Mesothelial cell of epicardium (in vitro differentiated cells): ENCODE measurements around the gene PHTF1. TPM values are rescaled to one million over a fixed set of nuclear protein-coding genes. Genes with fewer than 3 reads are reported as not detected.
A peak's percentile ranks its signal among the peaks of the same experiment; 100 is the strongest.
"Not testable (repeated sequence)": the region's sequence is repeated elsewhere in the genome, so short reads cannot be mapped to it uniquely, and the experiment has no call there.

Experiments used
- DNase-seq, 2 experiments: peaks; one replicate each; pipeline ENCODE4 v3.0.0; 2021; ENCODE audit warnings: low spot score in 2 of 2; ENCODE audit not compliant: unreplicated experiment in 2 of 2
- H3K27ac Mint-ChIP-seq: 2 replicates; pipeline ENCODE4 v1.8.0; 2021; ENCODE audit warnings: mixed read lengths
- H3K27me3 Mint-ChIP-seq: 2 replicates; pipeline ENCODE4 v1.8.0; 2021; ENCODE audit warnings: low read depth, mixed read lengths
- H3K36me3 Mint-ChIP-seq: 2 replicates; pipeline ENCODE4 v1.8.0; 2021; ENCODE audit warnings: mixed read lengths
- H3K4me1 Mint-ChIP-seq: 2 replicates; pipeline ENCODE4 v1.8.0; 2021; ENCODE audit warnings: mixed read lengths
- H3K4me3 Mint-ChIP-seq: 2 replicates; pipeline ENCODE4 v1.8.0; 2021; ENCODE audit warnings: mild to moderate bottlenecking, moderate library complexity, mixed read lengths
- H3K9me3 Mint-ChIP-seq: 2 replicates; pipeline ENCODE4 v1.8.0; 2021; ENCODE audit warnings: mixed read lengths
- CTCF ChIP-seq: fragments of 200-600 bp; sonication (generic); IDR thresholded peaks from one replicate; pipeline ENCODE4 v1.5.0; 2021; ENCODE audit warnings: antibody characterized with exemption; ENCODE audit not compliant: unreplicated experiment
- total RNA-seq: library from RNA; stranded (reverse); gene quantifications from 3 replicates; pipeline ENCODE4 v1.2.1, GENCODE V29; 2021

Gene PHTF1
- total RNA-seq, 1 donor from 2014 or later = 26.7 TPM

GRCh38 chr1:113761937-113762336 is 2.7 kb upstream of the PHTF1 start:
- Mint-ChIP-seq H3K4me1 (peaks cover 11% of the 10 kb centered on the region), H3K27ac (no peak overlapping the region), H3K27me3 (no peaks in the 10 kb centered on the region), H3K9me3 (no peaks in the 10 kb centered on the region), H3K36me3 (peaks cover 7% of the 10 kb centered on the region), H3K4me3 (no peak overlapping the region)
- no peak for DNase-seq
- TF ChIP-seq CTCF = no peak

DNA sequence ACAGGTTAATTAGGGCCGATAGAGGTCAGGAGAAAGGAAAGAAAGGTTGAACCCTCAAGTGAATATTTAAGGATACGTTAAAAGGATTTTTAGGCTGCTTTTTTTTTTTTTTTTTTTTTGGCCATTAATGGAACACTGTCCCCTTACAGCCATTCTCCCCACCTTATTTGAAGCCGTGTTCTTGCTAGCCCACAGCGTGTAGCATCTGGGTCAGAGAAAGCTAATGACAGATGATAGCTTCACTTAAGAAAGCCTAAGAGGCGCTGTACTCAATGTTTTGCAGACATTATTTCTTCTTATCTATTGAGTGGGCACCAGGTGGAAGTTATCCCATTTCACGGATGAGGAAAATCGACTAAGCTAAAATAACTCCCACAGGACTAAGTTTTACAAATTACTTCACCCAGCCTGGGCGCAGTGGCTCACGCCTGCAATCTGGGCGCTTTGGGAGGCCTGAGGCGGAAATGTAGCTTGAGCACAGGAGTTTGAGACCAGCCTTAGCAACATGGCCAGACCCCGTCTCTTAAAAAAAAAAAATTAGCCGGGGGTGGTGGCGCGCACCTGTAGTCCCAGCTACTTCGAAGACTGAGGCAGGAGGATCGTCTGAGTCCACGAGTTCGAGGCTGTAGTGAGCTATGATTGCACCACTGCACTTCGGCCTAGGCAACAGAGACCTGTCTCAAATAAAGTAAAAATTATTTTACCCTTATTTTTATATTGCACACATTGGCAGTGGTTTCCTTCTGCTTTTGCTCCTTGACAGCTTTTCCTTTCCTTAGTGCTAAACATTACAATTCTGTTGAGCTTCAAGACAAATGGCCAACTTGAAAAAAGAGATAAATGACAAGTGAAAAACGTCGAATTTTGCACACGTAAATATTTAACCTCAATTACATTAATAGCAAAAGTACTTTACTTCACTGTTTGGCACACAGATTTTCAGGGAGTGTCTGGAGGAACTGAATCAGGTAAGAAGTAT is 1.1 kb upstream of the PHTF1 start:
- Mint-ChIP-seq H3K27ac (peak overlapping the region; percentile 98), H3K9me3 (no peaks in the 10 kb centered on the region), H3K4me1 (peaks cover 13% of the 10 kb centered on the region), H3K36me3 (peaks cover 8% of the 10 kb centered on the region), H3K27me3 (no peaks in the 10 kb centered on the region), H3K4me3 (peak overlapping the region; percentile 94)
- no peak for TF ChIP-seq CTCF
- DNase-seq = no peak

DNA sequence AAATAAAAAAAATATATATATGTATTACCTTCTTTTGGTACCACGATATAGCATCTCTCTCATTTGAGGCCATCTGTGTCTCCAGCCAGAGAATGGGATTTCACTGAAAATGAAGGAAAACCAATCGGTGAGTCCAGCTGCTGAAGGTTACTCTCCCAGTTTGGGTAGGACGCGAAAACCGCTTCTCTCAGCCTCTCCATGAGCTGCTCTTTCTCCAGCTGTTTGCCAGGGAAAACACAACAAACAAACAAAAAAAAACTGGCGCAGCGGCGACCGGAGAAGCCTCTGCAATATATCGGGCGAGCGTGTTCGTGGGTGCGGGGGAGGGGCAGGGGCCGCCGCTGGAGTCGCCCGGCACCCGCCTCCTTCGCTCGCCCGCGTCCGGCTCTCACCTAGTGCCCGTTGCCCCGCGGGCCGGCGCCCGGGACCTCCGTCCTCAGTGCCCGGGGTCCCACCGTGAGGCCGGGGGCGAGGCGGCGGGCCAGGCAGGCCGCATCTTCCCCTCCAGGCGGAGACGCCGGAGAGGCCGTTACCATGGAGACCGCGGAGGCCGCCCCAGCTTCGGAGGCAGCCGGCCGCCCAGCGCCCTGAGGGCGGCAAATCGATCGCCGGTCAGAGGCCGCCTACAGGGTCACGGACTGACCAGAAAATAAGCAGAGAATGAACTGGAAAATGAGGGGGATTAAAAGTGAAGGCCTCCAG is 504 bp downstream of the PHTF1 start:
- Mint-ChIP-seq H3K27ac (peak overlapping the region; percentile 98), H3K9me3 (no peaks in the 10 kb centered on the region), H3K36me3 (peaks cover 7% of the 10 kb centered on the region), H3K27me3 (no peaks in the 10 kb centered on the region), H3K4me1 (peaks cover 13% of the 10 kb centered on the region), H3K4me3 (peak overlapping the region; percentile 94)
- DNase-seq = peak; percentile 48 to 72
- TF ChIP-seq CTCF = no peak

- no peak for TF ChIP-seq CTCF
- Mint-ChIP-seq H3K36me3 (peaks cover 11% of the 10 kb centered on the region), H3K4me3 (no peak overlapping the region)
These were observed 2.8 kb downstream of the PHTF1 start for GRCh38 chr1:113756461-113756860.

GRCh38 chr1:113753333-113753732 is 6.0 kb downstream of the PHTF1 start:
- H3K36me3 Mint-ChIP-seq = peaks cover 19% of the 10 kb centered on the region
- H3K4me1 Mint-ChIP-seq = peaks cover 11% of the 10 kb centered on the region
- not testable (repeated sequence) for H3K27ac Mint-ChIP-seq, DNase-seq, H3K27me3 Mint-ChIP-seq, H3K4me3 Mint-ChIP-seq, H3K9me3 Mint-ChIP-seq

More at GRCh38 chr1:113756461-113756860, 2.8 kb downstream of the PHTF1 start:
- Mint-ChIP-seq H3K4me1 (peaks cover 13% of the 10 kb centered on the region), H3K9me3 (no peaks in the 10 kb centered on the region), H3K27me3 (no peaks in the 10 kb centered on the region), H3K27ac (no peak overlapping the region)
- no peak for DNase-seq

- DNase-seq = no peak
- H3K4me3 Mint-ChIP-seq = no peak overlapping the region
- peaks cover 21% of the 10 kb centered on the region for H3K36me3 Mint-ChIP-seq
- no peak for TF ChIP-seq CTCF
- peaks cover 12% of the 10 kb centered on the region for H3K4me1 Mint-ChIP-seq
- no peaks in the 10 kb centered on the region for H3K27me3 Mint-ChIP-seq
- H3K27ac Mint-ChIP-seq = no peak overlapping the region
- no peaks in the 10 kb centered on the region for H3K9me3 Mint-ChIP-seq
These were observed 7.8 kb downstream of the PHTF1 start for GRCh38 chr1:113751516-113751915.
